Stomach smooth muscle (tissue), 2 donors: ENCODE results near the gene GCNT2.
"Not testable (repeated sequence)": the region's sequence is repeated elsewhere in the genome, so short reads cannot be mapped to it uniquely, and the experiment has no call there.

Source experiments
- H3K27ac ChIP-seq: one replicate; pipeline ENCODE4 v1.7.0; 2013; ENCODE audit warnings: mild to moderate bottlenecking, low read length, inconsistent platforms
- H3K27me3 ChIP-seq, 2 donors: one replicate each; pipeline ENCODE4 v1.7.0; 2013; ENCODE audit warnings: low read length in 2 of 2; ENCODE audit not compliant: insufficient read depth in 2 of 2, control insufficient read depth in 1 of 2
- H3K36me3 ChIP-seq, 2 donors: one replicate each; pipeline ENCODE4 v1.7.0; 2013; ENCODE audit warnings: low read length in 2 of 2; ENCODE audit not compliant: control insufficient read depth in 2 of 2, insufficient read depth in 2 of 2
- H3K4me1 ChIP-seq: one replicate; pipeline ENCODE4 v1.7.0; 2013; ENCODE audit warnings: low read length; ENCODE audit not compliant: control insufficient read depth, insufficient read depth
- H3K4me3 ChIP-seq, 2 donors: one replicate each; pipeline ENCODE4 v1.7.0; 2013; ENCODE audit warnings: low read length in 2 of 2
- H3K9ac ChIP-seq, 2 donors: one replicate each; pipeline ENCODE4 v1.7.0; 2013; ENCODE audit warnings: low read length in 2 of 2, mild to moderate bottlenecking in 1 of 2
- H3K9me3 ChIP-seq, 2 donors: one replicate each; pipeline ENCODE4 v1.7.0; 2013; ENCODE audit warnings: low read length in 2 of 2; ENCODE audit not compliant: control insufficient read depth in 2 of 2
- donor health status: healthy.
- donor health status: Pancreatic carcinoma.

GCNT2 gene

DNA sequence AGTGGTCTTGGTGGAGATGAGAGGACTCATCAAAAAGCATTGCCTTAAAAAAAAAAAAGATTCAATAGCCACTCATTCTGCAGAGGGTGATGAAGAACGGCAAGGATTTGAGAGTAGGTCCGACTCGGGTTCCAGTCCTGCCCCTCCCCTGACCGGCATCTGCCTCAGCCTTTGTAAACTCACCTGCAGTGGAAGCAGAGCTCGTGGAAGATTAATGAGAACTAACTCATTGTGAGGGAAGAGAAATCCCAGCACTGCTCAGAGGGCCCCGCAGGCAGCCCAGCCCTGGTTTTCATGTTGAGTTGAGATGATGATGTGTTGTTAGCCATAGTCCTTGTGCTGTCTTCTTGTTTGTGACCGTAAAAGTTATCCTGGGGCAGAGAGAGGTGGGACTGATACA is 59.4 kb downstream of the GCNT2 start:
- H3K36me3 ChIP-seq, result no peaks in the 10 kb centered on the region
- no peak overlapping the region for H3K4me3 ChIP-seq
- H3K27ac ChIP-seq, result peak overlapping the region; percentile 58
- peaks cover 30% of the 10 kb centered on the region for H3K4me1 ChIP-seq
- no peak overlapping the region for H3K9ac ChIP-seq
- no peaks in the 10 kb centered on the region for H3K27me3 ChIP-seq
- no peaks in the 10 kb centered on the region for H3K9me3 ChIP-seq

DNA sequence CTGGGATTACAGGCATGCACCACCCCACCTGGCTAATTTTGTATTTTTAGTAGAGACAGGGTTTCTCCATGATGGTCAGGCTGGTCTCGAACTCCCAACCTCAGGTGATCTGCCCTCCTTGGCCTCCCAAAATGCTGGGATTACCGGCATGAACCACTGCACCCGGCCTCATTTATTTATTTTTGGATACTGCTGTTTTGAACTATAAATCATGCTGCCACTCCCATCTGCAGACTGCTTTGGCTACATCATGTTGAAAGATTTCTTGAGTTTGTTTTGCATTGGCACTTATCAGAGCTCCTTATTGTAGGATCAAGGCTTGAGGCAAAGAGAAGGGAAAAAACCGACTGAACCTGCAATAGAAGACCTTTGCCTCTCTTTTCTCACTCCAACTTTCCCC is 60.3 kb downstream of the GCNT2 start:
- not testable (repeated sequence) for H3K36me3 ChIP-seq, H3K4me3 ChIP-seq, H3K27me3 ChIP-seq, H3K9ac ChIP-seq, H3K9me3 ChIP-seq, H3K27ac ChIP-seq
- peaks cover 37% of the 10 kb centered on the region for H3K4me1 ChIP-seq

DNA sequence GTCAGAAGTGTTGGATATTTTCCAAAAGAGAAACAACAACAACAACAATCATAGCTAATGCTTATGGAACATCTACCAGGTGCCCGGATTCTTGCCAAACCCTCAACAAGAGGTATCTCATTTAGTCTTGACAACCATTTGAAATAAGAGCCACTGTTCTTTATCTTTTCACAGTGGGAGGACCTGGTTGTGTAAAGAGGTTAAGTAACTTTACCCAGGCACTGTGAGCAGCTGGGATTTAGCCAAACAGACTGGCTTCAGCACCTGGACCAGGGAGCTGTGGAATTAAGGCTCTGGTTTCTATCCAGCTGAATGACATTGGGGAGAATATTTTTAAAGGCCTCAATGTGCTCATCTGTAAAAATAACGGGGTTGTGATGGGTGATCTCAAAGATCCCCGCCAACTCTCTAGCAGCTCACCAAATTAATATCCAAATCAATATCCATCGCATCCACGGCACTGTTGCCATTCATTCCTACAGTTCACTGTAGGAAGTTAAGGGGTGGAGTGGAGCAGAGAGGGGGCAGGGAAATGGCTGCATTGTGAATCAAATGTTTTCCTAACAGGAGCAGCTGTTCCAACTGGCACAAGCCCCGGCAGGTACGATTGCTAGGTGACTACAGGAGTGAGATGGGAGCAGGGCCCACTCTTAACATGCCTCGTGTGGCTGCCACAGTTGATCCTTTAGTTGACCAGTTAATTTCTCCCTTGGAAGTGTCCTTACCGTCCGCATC is 61.8 kb downstream of the GCNT2 start:
- no peak overlapping the region for H3K9ac ChIP-seq
- peak overlapping the region; percentile 49 for H3K27ac ChIP-seq
- H3K27me3 ChIP-seq, result no peaks in the 10 kb centered on the region
- no peaks in the 10 kb centered on the region for H3K9me3 ChIP-seq
- no peak overlapping the region for H3K4me3 ChIP-seq
- H3K4me1 ChIP-seq, result peaks cover 44% of the 10 kb centered on the region
- H3K36me3 ChIP-seq, result no peaks in the 10 kb centered on the region

DNA sequence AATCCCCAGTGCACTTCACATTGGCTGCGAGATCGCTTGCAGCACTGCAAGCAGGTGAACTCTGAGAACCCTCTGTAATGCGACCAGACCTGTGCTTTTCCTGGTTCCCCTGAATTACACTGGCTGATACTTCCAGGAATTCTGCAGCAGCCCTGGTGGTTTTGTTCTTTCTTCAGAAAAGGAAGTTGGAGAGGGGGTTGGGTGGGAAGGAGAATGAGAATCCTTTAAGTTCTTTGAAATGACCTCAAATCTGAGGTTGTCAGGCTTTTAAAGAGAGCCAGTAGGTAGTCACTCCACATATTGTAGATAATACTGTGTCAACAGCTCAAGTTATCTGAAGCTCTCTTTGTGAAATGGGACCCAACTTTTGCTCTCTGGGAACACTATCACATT is 62.4 kb downstream of the GCNT2 start:
- Histone ChIP-seq H3K9me3 (no peaks in the 10 kb centered on the region), H3K4me1 (peaks cover 50% of the 10 kb centered on the region), H3K4me3 (no peak overlapping the region), H3K9ac (no peak overlapping the region), H3K36me3 (no peaks in the 10 kb centered on the region), H3K27ac (peak overlapping the region; percentile 49), H3K27me3 (no peaks in the 10 kb centered on the region)

DNA sequence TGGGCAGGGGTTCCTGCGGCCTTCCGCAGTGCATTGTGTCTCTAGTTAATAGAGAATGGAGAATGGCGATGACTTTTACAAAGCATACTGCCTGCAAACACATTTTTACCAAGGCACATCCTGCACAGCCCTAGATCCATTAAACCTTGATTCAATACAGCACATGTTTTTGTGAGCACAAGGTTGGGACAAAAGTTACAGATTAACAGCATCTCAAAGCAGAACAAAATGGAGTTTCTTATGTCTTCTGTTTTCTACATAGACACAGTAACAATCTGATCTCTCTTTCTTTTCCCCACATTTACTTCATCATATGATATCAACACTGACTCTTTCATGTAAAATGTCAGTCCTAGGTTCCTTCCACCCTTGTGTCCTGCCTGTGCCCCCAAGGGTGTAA is 63.5 kb downstream of the GCNT2 start:
- no peaks in the 10 kb centered on the region for H3K27me3 ChIP-seq
- H3K4me3 ChIP-seq, result no peak overlapping the region
- H3K9me3 ChIP-seq, result no peaks in the 10 kb centered on the region
- H3K36me3 ChIP-seq, result no peaks in the 10 kb centered on the region
- H3K4me1 ChIP-seq, result peaks cover 60% of the 10 kb centered on the region
- H3K27ac ChIP-seq, result peak overlapping the region; percentile 62
- H3K9ac ChIP-seq, result no peak overlapping the region

DNA sequence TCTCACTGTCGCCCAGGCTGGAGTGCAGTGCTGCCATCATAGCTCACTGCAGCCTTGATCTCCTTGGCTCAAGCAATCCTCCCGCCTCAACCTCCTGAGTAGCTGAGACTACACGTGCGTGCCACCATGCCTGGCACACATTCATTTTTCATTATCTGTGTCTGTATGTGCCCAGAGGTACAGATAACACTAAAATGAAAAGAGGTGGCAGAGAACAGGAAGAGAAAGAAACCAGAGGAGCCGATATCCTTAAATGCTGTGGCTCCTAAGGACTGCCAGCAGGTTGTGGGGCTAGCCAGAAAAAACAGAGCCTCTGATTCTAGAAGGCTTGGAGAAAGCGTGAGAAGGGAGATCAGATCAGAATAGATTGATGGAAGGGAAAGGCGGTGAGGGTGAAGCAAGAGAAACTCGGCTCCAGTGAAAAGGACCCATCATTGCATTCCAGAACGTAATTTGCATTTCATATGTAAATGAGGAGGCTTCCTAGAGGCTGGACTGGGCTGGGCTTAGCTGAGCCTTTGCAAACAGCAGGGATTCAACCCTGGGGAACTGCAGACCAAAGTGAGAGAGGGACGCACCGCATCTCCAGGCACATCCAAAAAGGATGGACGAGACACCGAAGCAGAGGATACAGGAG is 64.2 kb downstream of the GCNT2 start:
- H3K4me3 ChIP-seq, result peak overlapping the region in 1 of 2 donors; percentile 57
- peak overlapping the region in 1 of 2 donors; percentile 21 for H3K9ac ChIP-seq
- H3K9me3 ChIP-seq, result no peaks in the 10 kb centered on the region
- peak overlapping the region; percentile 62 for H3K27ac ChIP-seq
- H3K36me3 ChIP-seq, result no peaks in the 10 kb centered on the region
- H3K4me1 ChIP-seq, result peaks cover 58% of the 10 kb centered on the region
- no peaks in the 10 kb centered on the region for H3K27me3 ChIP-seq

DNA sequence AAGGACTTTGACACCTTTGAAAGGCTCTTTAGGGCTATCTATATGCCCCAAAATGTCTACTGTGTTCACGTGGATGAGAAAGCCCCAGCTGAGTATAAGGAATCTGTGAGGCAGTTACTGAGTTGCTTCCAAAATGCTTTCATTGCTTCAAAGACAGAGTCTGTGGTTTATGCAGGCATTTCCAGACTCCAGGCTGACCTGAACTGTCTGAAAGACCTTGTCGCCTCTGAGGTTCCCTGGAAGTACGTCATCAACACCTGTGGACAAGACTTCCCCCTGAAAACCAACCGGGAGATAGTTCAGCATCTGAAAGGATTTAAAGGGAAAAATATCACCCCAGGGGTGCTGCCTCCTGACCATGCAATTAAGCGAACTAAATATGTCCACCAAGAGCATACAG is 65.2 kb downstream of the GCNT2 start:
- no peak overlapping the region for H3K9ac ChIP-seq
- no peaks in the 10 kb centered on the region for H3K36me3 ChIP-seq
- H3K4me1 ChIP-seq, result peaks cover 52% of the 10 kb centered on the region
- H3K4me3 ChIP-seq, result peak overlapping the region in 1 of 2 donors; percentile 57
- no peak overlapping the region for H3K27ac ChIP-seq
- no peaks in the 10 kb centered on the region for H3K27me3 ChIP-seq
- no peaks in the 10 kb centered on the region for H3K9me3 ChIP-seq

DNA sequence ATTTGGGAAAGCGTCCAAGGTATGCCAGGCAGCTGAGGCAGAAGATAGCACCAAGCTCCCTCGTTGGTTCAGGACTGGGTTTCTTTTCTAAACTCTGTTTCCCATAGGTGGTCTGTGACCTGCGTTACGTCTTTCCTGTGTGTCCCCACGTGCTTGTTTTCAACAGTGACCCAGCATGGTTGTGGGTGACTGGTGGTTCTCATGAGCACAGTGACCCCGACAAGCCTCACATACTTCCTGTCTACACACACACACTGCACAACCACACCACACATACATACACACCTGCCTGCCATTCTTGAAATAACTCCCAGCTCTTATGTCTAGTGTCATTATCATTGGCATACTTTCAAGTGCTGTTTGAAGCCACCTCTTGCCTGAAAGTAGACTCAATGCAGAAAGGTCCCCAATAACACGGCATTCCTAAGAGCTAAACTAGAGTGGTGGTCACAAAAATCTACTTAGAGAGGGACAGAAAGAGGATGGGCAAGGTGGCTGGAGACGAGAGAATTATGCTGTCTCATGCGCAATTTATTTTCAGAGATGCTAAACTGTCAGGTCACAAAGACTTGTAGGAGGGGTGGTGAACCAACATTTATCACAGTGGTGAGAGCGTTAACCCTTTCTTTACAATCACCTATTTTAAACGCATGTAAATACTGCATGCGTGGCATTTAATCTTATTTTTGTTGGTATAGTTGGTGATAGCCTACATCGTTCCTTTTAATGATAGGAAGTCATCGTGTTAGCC is 66.7 kb downstream of the GCNT2 start:
- Histone ChIP-seq H3K9me3 (no peaks in the 10 kb centered on the region), H3K4me1 (peaks cover 48% of the 10 kb centered on the region), H3K27me3 (no peaks in the 10 kb centered on the region), H3K9ac (no peak overlapping the region), H3K27ac (peak overlapping the region; percentile 24), H3K4me3 (peak overlapping the region; percentile 3 to 66), H3K36me3 (no peaks in the 10 kb centered on the region)

DNA sequence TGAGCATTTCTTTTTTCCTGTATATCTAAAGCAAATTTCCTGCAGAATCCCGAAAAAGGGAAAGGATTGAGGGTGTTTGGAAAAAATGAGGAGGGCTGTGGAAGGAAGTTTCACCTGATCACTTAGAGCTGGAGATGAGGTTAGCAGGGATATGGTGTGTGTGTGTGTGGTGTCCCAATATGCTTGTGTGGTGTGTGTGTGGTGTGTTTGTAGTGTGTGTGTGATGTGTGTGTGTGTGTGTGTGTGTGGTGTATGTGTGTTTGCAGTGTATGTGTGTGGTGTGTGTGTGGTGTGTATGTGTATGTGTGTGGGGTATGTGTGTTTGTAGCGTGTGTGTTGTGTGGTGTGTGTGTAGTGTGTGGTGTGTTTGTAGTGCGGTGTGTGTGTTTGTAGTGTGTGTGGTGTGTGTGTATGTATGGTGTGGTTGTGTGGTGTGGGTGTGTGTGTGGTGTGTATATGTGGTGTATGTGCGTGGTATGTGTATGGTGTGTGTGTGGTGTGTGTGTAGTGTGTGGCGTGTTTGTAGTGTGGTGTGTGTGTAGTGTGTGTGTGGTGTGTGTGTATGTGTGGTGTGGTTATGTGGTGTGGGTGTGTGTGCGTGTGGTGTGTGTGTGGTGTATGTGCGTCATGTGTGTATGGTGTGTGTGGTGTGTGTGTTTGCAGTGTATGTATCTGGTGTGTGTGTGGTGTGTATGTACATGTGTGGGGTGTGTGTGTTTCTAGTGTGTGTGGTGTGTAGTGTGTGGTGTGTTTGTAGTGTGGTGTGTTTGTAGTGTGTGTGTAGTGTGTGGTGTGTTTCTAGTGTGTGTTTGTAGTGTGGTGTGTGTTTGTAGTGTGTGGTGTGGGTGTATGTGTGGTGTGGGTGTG is 67.6 kb downstream of the GCNT2 start:
- H3K9ac ChIP-seq, result peak overlapping the region in 1 of 2 donors; percentile 29
- H3K4me3 ChIP-seq, result peak overlapping the region in 1 of 2 donors; percentile 66
- H3K36me3 ChIP-seq, result no peaks in the 10 kb centered on the region
- H3K9me3 ChIP-seq, result no peaks in the 10 kb centered on the region
- no peaks in the 10 kb centered on the region for H3K27me3 ChIP-seq
- H3K4me1 ChIP-seq, result peaks cover 42% of the 10 kb centered on the region
- no peak overlapping the region for H3K27ac ChIP-seq

DNA sequence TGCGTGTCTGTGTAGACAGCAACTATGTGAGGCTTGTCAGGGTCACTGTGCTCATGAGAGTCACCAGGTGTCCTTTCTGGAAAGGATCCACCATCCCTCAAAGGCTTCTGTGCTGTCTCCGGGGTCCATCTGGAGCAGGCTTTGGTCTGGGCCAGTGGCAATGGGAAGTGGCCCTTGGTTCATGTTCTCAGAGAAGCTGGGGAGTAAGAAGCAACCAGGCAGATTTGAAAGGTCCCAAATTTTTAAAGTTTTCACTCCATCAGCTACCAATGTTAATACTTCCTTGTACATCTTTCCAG is 68.2 kb downstream of the GCNT2 start:
- Histone ChIP-seq H3K9ac (no peak overlapping the region), H3K4me1 (peaks cover 42% of the 10 kb centered on the region), H3K4me3 (no peak overlapping the region), H3K27me3 (no peaks in the 10 kb centered on the region), H3K27ac (no peak overlapping the region), H3K9me3 (no peaks in the 10 kb centered on the region), H3K36me3 (no peaks in the 10 kb centered on the region)
